ENCODE measurements around the gene IFT88.

The IFT88 gene, protein sequence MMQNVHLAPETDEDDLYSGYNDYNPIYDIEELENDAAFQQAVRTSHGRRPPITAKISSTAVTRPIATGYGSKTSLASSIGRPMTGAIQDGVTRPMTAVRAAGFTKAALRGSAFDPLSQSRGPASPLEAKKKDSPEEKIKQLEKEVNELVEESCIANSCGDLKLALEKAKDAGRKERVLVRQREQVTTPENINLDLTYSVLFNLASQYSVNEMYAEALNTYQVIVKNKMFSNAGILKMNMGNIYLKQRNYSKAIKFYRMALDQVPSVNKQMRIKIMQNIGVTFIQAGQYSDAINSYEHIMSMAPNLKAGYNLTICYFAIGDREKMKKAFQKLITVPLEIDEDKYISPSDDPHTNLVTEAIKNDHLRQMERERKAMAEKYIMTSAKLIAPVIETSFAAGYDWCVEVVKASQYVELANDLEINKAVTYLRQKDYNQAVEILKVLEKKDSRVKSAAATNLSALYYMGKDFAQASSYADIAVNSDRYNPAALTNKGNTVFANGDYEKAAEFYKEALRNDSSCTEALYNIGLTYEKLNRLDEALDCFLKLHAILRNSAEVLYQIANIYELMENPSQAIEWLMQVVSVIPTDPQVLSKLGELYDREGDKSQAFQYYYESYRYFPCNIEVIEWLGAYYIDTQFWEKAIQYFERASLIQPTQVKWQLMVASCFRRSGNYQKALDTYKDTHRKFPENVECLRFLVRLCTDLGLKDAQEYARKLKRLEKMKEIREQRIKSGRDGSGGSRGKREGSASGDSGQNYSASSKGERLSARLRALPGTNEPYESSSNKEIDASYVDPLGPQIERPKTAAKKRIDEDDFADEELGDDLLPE

DNA sequence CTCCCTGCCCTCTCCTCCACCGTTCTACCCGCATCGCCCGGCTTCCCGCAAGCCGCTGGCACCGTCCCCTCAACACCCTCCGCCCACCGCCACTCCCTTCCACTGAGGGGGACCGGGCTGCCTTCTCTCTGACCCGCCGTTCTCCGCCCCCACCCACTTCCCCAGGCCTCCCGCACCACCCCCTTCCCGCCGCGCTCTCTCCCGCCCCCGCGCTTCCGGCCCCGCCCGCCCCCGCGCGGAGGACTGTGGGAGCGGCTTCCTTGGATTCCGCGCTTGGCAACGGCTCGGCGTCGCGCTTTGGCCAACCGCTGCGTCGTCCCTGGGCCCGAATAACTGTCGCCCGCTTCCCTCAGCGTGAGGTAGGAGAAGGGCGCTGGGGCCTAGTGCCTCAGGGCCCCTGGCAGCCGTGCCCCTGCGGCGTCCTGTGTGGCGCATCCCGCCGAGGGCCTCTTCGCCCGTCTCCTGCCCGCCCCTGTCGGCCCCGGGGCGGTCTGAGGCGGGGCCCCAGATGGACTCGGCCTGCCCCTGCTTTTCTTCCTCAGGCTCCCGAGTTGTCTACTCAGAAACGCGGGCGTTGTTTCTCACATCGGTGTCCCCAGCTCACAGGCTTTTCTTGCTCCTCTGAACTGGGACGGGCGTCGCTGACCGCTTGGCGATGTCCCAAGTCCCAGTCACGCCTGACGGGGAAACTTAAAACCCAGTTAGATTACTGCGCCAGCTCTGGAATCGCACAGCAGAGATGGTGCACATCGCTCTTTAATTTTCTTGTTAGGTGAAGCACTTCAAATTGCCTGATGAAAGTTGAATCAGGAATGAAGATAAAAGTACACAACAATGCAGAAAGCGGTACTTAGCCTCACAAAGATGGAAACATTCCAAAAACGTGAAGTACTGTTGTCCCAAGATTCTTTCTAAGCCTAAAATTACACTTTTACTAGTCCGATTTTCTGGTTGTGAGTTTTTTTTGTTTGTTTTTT is at the start of gene IFT88:
Gene IFT88, plus strand, starts transcription at position 260 of the 977 bp plus-strand sequence. CDS start 7,229 bp downstream, outside the sequence.
- Histone ChIP-seq H3K4me3 (ENCODE audit: insufficient read length, low read depth) (peak within 1 kb of the TSS; percentile 60), H3K4me1 (ENCODE audit: insufficient read depth, insufficient read length) (no peaks in the 10 kb centered on the region), H3K9ac (ENCODE audit: insufficient read length, low read depth) (peak within 1 kb of the TSS; percentile 80), H3K27me3 (ENCODE audit: insufficient read depth, insufficient read length) (no peaks in the 10 kb centered on the region), H3K36me3 (ENCODE audit: insufficient read depth, insufficient read length, low read length) (no peaks in the 10 kb centered on the region), H3K9me3 (ENCODE audit: insufficient read depth, low read length) (peaks cover 18% of the 10 kb centered on the region; the same call in 1 of the 2 replicates)
- DNase-seq (ENCODE audit: low read depth, low spot score) = peak; percentile 59
- TF ChIP-seq ZNF274 (IDR thresholded peaks at IDR 0.05; ENCODE audit: low read depth, low read length) (no peak), SUZ12 (IDR thresholded peaks at IDR 0.05; ENCODE audit: extremely low read depth, insufficient read depth, insufficient read length) (no peak), YY1 (IDR thresholded peaks at IDR 0.05; ENCODE audit: insufficient read depth, insufficient read length) (no peak)

DNA sequence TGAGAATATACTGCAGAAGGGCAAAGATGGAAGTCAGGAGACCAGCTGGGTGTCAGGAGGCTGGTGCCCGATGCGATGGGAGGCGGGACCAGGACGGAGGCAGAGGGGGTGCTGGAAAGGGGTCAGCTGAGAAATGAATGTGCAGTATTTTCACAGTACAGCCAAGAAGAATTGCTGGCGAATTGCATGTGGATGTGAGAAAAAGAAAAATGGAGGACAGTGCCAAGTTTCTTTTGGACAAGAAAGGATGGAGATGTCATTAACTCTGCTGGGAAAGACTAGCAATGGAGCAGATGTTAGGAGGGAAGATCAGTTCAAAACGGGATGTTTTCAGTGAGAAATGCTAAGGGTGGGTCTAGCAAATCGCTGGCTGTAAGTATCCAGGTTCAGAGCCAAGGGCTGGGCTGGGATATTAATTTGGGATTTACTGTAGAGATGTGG is 48.3 kb upstream of the IFT88 start:
- H3K36me3 ChIP-seq (ENCODE audit: insufficient read depth, insufficient read length, low read length) = no peaks in the 10 kb centered on the region
- peaks cover 2% of the 10 kb centered on the region for H3K27me3 ChIP-seq (ENCODE audit: insufficient read depth, insufficient read length)
- no peak for DNase-seq (ENCODE audit: low read depth, low spot score)
- no peaks in the 10 kb centered on the region for H3K9me3 ChIP-seq (ENCODE audit: insufficient read depth, low read length)
- no peak for TF ChIP-seq YY1 (IDR thresholded peaks at IDR 0.05; ENCODE audit: insufficient read depth, insufficient read length)
- no peak for TF ChIP-seq ZNF274 (IDR thresholded peaks at IDR 0.05; ENCODE audit: low read depth, low read length)
- TF ChIP-seq SUZ12 (IDR thresholded peaks at IDR 0.05; ENCODE audit: extremely low read depth, insufficient read depth, insufficient read length) = no peak
- H3K9ac ChIP-seq (ENCODE audit: insufficient read length, low read depth) = no peak overlapping the region
- H3K4me1 ChIP-seq (ENCODE audit: insufficient read depth, insufficient read length) = no peaks in the 10 kb centered on the region
- H3K4me3 ChIP-seq (ENCODE audit: insufficient read length, low read depth) = no peak overlapping the region

DNA sequence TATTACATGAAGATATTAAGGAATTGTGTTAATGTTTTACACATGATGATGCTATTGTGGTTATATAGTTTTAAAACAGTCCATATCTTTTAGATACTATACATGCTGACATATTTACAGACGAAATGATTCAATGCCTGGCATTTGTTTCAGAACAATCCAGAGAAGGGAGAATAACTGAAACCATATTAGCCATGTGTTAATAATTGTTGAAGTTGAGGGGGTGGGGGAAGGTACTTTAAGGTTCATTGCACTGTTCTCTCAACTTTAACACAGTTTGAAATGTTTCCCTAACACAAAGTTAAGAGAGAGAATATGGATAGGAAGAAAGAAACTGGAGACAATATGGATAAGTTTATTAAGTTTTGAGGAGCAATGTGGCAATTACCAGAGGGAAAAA is 47.1 kb upstream of the IFT88 start:
- TF ChIP-seq SUZ12 (IDR thresholded peaks at IDR 0.05; ENCODE audit: extremely low read depth, insufficient read depth, insufficient read length) (no peak), YY1 (IDR thresholded peaks at IDR 0.05; ENCODE audit: insufficient read depth, insufficient read length) (no peak), ZNF274 (IDR thresholded peaks at IDR 0.05; ENCODE audit: low read depth, low read length) (no peak)
- H3K4me1 ChIP-seq (ENCODE audit: insufficient read depth, insufficient read length) = peaks cover under 1% of the 10 kb centered on the region
- no peak overlapping the region for H3K4me3 ChIP-seq (ENCODE audit: insufficient read length, low read depth)
- peaks cover 10% of the 10 kb centered on the region for H3K27me3 ChIP-seq (ENCODE audit: insufficient read depth, insufficient read length)
- H3K9me3 ChIP-seq (ENCODE audit: insufficient read depth, low read length) = no peaks in the 10 kb centered on the region
- DNase-seq (ENCODE audit: low read depth, low spot score) = no peak
- H3K36me3 ChIP-seq (ENCODE audit: insufficient read depth, insufficient read length, low read length) = no peaks in the 10 kb centered on the region
- H3K9ac ChIP-seq (ENCODE audit: insufficient read length, low read depth) = no peak overlapping the region

DNA sequence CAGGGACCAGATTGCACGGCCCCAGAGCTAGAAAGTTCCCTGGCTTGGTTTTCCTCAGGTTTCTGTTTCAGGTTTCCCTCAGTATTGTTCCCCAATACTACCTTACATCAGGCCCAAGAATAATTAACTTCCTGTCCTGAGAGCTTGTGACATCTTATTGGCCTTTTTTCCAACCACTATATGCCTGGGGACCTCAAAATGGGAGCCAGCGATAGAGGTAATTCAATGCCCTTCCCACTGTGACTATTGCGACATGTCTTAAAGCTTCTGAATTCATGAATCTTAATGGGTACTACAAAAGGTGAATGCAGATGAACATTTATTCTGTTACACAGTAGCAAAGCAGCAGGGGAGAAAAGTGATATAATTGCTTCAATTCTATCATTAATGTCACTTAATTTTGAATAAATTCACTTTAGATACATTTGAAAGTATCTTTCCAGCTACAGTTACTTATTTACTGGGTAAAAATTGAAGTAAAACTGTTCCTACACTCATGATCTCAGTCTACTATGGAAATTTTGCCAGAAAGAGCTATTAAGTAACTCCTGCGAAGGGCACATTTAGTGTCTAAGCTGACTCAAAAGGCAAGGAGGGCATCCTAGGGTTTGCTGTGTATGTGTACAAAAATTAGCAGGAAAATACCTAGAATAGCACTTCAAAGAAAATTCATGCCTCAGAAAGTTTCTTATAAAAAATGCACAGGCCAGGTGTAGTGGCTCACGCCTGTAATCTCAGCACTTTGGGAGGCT is 45.4 kb upstream of the IFT88 start:
- H3K4me1 ChIP-seq (ENCODE audit: insufficient read depth, insufficient read length) = peaks cover 6% of the 10 kb centered on the region
- no peak for DNase-seq (ENCODE audit: low read depth, low spot score)
- H3K4me3 ChIP-seq (ENCODE audit: insufficient read length, low read depth) = no peak overlapping the region
- no peaks in the 10 kb centered on the region for H3K9me3 ChIP-seq (ENCODE audit: insufficient read depth, low read length)
- no peak overlapping the region for H3K9ac ChIP-seq (ENCODE audit: insufficient read length, low read depth)
- TF ChIP-seq YY1 (IDR thresholded peaks at IDR 0.05; ENCODE audit: insufficient read depth, insufficient read length) = no peak
- no peak for TF ChIP-seq SUZ12 (IDR thresholded peaks at IDR 0.05; ENCODE audit: extremely low read depth, insufficient read depth, insufficient read length)
- no peak for TF ChIP-seq ZNF274 (IDR thresholded peaks at IDR 0.05; ENCODE audit: low read depth, low read length)
- H3K27me3 ChIP-seq (ENCODE audit: insufficient read depth, insufficient read length) = peaks cover 27% of the 10 kb centered on the region
- H3K36me3 ChIP-seq (ENCODE audit: insufficient read depth, insufficient read length, low read length) = no peaks in the 10 kb centered on the region

DNA sequence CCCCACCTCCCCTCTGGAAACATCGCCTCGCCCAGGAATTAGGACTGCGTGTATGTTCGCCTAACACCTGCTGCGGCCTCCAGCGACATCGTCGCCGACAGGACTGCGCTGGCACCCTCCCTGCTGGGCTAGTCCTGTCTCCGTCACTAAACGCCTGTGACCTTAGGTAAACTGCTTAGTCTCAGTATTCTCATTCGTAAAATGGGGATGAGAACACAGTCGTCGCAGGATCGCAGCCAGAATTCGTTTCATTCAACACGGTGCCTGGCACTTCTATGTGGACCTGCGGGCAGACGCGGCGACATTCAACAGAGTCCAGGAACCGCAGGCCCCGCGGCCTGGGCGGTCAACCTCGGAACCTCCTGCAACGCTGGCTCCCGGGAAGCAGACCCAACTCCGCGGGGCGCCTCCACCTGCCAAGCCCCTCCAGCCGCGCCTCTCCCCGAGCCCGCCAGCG is 41.8 kb upstream of the IFT88 start:
- H3K9me3 ChIP-seq (ENCODE audit: insufficient read depth, low read length) = no peaks in the 10 kb centered on the region
- peak overlapping the region; percentile 56 for H3K9ac ChIP-seq (ENCODE audit: insufficient read length, low read depth)
- no peak for TF ChIP-seq YY1 (IDR thresholded peaks at IDR 0.05; ENCODE audit: insufficient read depth, insufficient read length)
- no peak for TF ChIP-seq ZNF274 (IDR thresholded peaks at IDR 0.05; ENCODE audit: low read depth, low read length)
- no peak for TF ChIP-seq SUZ12 (IDR thresholded peaks at IDR 0.05; ENCODE audit: extremely low read depth, insufficient read depth, insufficient read length)
- DNase-seq (ENCODE audit: low read depth, low spot score) = no peak
- H3K36me3 ChIP-seq (ENCODE audit: insufficient read depth, insufficient read length, low read length) = no peaks in the 10 kb centered on the region
- peak overlapping the region; percentile 45 for H3K4me3 ChIP-seq (ENCODE audit: insufficient read length, low read depth)
- peaks cover 48% of the 10 kb centered on the region for H3K27me3 ChIP-seq (ENCODE audit: insufficient read depth, insufficient read length)
- peaks cover 6% of the 10 kb centered on the region for H3K4me1 ChIP-seq (ENCODE audit: insufficient read depth, insufficient read length)
